GM18526 (cell line): Measurements from ENCODE around the gene ADAM8.

ENCODE experiments used
- POLR2A ChIP-seq: IDR thresholded peaks from 3 replicates; pipeline ENCODE4 v1.6.1; 2011; ENCODE audit not compliant: insufficient read length; ENCODE audit errors: extremely low read depth

Gene ADAM8

DNA sequence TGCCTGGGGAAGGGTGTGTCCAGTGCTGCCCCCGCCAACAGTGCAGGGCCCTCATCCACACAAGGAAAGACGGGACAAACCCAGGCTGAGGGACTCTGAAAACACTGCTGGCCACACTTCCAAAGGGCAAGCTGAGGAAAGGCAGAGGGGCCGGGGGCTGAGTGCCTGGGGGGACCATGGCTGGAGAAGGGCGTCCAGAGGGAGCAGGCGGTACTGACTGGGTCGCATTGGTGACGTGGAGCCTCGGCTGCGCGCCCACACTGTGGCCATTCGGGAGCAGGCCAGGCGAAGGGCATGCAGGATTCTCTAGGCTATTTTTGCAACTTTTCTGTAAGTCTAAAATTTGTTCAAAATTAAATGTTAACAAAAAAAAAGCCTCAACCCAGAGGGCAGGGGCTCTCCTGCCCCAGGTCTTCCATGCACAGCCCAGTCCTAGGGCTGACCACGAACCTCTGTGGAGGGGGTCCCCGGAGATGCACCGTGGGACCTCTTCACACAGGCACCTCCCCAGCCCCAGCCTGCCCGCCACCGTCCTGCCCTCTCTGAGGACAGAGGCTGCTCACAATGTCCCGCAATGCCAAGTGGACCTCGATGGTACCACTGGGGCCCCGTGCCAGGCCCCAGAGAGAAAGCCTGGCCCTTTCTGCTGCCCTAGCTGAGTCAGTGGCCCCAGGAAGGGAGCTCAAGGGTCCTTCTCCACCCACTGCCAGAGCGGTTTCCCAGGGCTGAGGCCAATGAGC lies 10.4 kb downstream of the ADAM8 start:
- TF ChIP-seq POLR2A, result no peak

- no peak for TF ChIP-seq POLR2A
These were observed 12.2 kb downstream of the ADAM8 start for GRCh38 chr10:133264461-133264860.

GRCh38 chr10:133263674-133264073 lies 13.0 kb downstream of the ADAM8 start:
- TF ChIP-seq POLR2A, result no peak

- no peak for TF ChIP-seq POLR2A
These were observed 14.0 kb downstream of the ADAM8 start for GRCh38 chr10:133262696-133263095.

DNA sequence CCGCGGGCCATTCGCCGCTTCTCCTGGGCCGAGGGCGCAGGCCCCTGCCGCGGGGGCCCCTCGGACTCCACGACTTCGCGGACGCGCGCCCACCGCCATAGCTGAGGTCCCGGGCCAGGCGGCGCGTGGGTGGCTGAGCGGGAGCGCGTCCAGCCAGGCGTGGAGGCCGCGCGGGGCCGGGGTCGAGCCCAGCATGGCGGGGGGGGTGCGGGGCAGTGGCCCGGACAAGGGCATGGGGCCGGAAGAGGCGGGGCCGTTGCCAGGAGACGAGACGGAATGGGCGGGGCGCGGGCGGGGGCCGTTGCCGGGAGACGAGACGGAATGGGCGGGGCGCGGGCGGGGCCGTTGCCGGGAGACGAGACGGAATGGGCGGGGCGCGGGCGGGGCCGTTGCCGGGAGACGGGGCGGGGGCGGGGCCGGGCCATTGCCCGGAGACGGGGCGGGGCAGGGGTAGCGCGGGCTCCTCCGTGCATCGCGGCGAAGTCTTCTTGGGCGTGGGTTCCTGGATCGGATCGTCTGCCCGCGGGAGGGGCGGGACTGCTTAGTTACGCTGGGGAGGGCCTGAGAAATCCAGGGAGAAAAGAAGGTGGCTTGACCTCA lies 14.8 kb downstream of the ADAM8 start:
- peak; percentile 41 for TF ChIP-seq POLR2A

- TF ChIP-seq POLR2A, result peak; percentile 0
These were observed 15.6 kb downstream of the ADAM8 start for GRCh38 chr10:133260895-133261725.

DNA sequence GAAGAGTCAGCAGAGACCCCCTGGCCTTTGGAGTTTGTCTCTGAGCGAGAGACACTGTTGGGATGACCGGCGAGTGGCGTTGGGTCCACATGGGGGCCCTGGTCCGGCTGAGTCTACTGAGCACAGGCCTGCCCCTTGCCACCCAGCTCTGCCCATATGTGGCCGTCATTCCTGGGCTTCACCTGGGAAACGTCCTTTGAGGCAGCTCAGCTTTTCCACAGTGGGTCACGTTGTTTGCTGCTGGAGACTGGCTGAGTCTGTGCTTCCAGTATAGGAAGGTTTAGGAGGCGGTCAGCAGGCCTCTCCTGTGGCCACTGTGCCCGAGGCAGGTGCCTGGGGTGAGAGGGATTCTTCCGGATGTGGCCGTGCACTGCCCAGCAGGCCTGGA lies 17.1 kb downstream of the ADAM8 start:
- no peak for TF ChIP-seq POLR2A

- no peak for TF ChIP-seq POLR2A
These were observed 17.7 kb downstream of the ADAM8 start for GRCh38 chr10:133258818-133259601.

DNA sequence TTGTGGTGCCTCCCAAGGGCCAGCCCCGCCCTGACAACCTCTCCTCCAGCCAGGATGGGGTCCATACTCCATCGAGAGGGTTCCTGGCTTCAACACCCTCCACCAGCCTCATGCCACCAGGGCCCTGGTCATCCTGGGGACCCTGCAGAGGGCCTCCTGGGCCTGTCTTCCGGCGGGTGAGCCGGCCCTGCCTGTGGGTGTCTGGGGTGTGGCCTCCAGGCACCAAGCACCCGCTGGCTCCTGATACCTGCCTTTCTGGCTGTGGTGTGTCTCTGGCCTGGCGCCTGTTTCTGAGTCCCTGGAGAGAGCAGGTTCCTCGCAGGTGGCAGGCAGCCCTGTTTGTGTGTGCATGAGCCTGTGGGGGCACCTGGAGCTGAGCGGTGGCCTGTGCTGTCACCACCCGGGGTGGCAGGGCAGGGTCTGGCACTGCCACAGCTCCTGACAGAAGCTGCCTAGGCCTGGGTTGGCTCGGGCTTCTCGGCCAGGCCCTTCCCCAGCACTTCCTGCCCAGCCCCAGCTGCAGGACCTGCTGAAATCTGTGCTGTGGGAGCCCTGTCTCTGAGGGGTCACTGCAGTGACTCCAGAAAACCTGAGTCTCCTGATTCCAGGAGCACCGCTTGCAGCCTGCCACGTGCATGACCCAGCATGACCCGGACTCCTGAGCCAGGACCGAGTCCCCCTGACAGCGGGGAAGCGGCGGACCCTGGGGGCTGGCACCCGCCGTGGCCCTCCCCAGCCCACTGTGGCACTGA lies 18.4 kb downstream of the ADAM8 start:
- peak; percentile 8 for TF ChIP-seq POLR2A

GRCh38 chr10:133257489-133258065 lies 19.1 kb downstream of the ADAM8 start:
- TF ChIP-seq POLR2A, result no peak

- no peak for TF ChIP-seq POLR2A
These were observed 21.3 kb downstream of the ADAM8 start for GRCh38 chr10:133255323-133255722.

DNA sequence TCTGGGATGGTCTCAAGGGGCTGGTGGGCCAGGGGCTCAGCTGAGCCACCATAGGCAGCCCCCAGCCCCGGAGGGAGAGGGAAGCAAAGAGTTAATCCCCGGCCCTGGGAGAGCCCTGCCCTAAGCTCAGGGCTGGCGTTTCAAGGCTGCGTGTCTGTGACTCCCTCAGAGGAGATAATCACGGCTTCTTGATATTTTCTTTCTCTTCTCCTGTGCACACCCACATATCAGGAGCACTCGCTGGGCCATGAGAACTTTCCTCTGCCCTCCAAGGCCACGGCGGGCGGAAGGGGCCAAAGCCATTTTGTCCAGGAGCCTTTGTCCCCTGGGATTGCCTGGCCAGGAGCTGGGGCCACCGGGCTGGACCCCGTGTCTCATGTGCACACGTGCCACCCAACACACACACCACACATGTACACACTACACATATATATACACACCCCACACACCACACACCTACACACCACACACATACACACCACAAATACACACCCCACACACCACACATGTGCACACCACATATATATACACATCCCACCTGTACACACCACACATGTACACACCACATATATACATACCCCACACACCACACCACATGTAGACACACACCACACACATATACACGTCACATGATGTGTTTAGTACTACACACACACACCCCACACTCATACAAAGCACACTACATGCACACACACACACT lies 22.1 kb downstream of the ADAM8 start:
- no peak for TF ChIP-seq POLR2A

GRCh38 chr10:133253361-133253955 lies 23.2 kb downstream of the ADAM8 start:
- TF ChIP-seq POLR2A, result no peak

GRCh38 chr10:133252223-133252552 lies 24.5 kb downstream of the ADAM8 start:
- TF ChIP-seq POLR2A, result no peak
